M059J (cell line): Measurements from ENCODE around the gene FAM229B. TPM values are rescaled to one million over a fixed set of nuclear protein-coding genes. Genes with fewer than 3 reads are reported as not detected.

Source experiments
- DNase-seq: peaks from one replicate; pipeline ENCODE4 v3.0.0-alpha.2; 2012; ENCODE audit warnings: low read depth
- total RNA-seq: library from RNA; depleted of rRNA; stranded (reverse); fragments of >200 nt; shearing (Covaris generic); gene quantifications from 2 replicates; pipeline ENCODE4 v1.2.3, GENCODE V29; 2014; rRNA removed

The FAM229B gene
- total RNA-seq, 1 experiment from 2014 or later, result 31.3 TPM

- DNase-seq, result no peak
Measured at GRCh38 chr6:112141707-112142106, 54.3 kb downstream of the FAM229B start.

GRCh38 chr6:112144145-112144926, 56.9 kb downstream of the FAM229B start:
- DNase-seq, result no peak

- DNase-seq, result no peak
Measured at GRCh38 chr6:112145080-112145573, 57.7 kb downstream of the FAM229B start.

DNA sequence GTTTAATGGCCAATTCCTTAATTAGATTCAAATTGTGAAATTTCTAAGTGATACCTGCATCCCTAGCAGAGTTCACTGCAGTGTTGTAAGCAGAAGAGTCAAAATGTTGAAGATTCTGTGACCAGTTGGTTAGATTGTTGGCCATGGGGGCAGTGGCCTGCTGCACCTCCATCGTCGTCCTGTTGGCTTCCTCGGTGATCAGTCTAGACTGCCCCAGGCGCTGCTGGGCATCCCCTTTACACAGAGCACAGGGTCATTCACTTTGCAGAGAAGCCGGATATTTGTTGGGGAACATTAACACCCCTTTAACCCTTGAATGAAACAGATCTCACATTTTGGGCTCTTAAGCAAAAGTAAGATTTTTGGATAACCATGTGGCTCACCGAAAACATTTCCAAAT, 60.7 kb downstream of the FAM229B start:
- DNase-seq, result no peak

- DNase-seq, result peak; percentile 48
Measured at GRCh38 chr6:112149236-112149635, 61.8 kb downstream of the FAM229B start.

DNA sequence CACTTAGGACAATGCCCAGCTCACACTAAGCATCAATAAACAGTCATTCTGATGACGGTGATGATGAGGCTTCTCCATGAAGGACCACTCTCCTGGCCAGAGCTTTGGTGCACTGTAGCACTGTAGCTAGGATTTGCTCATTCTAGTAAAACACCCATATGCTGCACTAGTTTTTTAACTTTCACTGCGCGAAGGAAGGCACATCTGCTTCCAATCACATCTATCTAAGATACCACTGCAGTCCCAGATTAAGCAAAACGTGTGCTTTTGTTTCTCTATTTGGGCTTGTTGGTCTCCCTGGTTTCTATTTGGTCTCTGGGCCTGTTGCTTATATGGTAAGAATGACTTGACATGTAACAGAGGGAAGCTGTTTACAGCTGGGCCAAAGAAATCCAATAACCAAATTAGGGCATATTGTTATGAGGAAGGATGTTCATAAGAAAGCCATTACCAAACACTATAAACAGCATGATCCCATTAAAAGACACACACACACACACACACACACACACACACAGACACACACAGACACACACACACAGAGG, 62.4 kb downstream of the FAM229B start:
- no peak for DNase-seq

DNA sequence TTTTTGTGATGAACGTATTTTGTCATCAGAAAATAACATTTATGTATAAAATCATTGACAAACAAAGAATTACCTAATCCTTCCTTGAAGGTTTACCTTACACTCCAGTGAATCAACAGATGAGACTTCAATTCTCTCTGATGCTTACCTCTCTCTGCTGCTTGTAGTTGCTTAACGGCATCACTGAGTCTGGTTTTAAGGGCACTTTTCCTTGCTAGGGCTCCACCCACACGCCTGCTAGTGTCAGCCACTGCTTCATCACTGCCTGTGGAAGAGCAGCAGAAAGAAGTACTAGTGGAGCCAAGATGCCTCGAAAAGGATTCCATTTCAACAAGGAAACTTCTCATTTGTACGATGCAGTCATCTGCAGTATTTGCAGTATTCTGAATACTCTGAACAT, 63.0 kb downstream of the FAM229B start:
- DNase-seq, result no peak

Other genes starting within 250 kb of the FAM229B start
- gene FYN, start 214.1 kb upstream of the FAM229B start, total RNA-seq, result 37.7 and 63.4 TPM in 2 replicates
- gene CCN6, start 33.5 kb upstream of the FAM229B start, total RNA-seq, result not detected in 2 replicates
- 22.7 and 29.8 TPM in 2 replicates for gene TUBE1, start 109 bp upstream of the FAM229B start, total RNA-seq
- gene LAMA4, start 167.0 kb downstream of the FAM229B start, total RNA-seq, result 85.6 and 156 TPM in 2 replicates